KOPT-K1 (cell line): ENCODE measurements around the gene SEMA7A.

Source experiments
- H3K27ac ChIP-seq: fragments of 200-600 bp; sonication (generic); 2 replicates; pipeline ENCODE4 v1.5.1; 2016; ENCODE audit warnings: antibody characterized with exemption, mild to moderate bottlenecking, low read depth, low read length; ENCODE audit not compliant: poor library complexity, severe bottlenecking
- H3K36me3 ChIP-seq: fragments of 200-600 bp; sonication (generic); 2 replicates; pipeline ENCODE4 v1.5.1; 2017; ENCODE audit warnings: antibody characterized with exemption, mild to moderate bottlenecking, low read length, moderate library complexity; ENCODE audit not compliant: insufficient read depth
- H3K9me3 ChIP-seq: fragments of 200-600 bp; sonication (generic); 2 replicates; pipeline ENCODE4 v1.5.1; 2017; ENCODE audit warnings: antibody characterized with exemption, low read length, mild to moderate bottlenecking; ENCODE audit not compliant: insufficient read depth, poor library complexity, severe bottlenecking

The SEMA7A gene

DNA sequence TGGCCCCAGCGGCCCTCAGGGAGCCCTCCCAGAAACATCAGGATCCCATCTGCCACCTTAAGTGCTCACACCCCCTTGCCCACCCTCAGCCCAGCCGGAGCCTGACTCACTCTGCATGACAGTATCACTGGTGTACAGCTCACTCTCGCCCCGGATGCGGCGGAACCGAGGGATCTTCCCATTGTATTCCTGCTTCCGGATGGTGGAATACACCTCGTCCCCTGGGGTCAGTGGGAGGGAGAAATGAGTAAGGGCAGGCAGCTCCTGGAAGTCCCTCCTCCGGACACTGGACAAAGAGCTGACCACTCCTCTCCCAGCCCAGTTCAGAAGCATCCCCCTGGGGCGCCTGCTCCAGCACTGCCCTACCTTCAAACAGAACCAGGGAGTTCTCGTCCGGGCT, 16.5 kb downstream of the SEMA7A start:
- Histone ChIP-seq H3K9me3 (no peaks in the 10 kb centered on the region), H3K36me3 (peaks cover 72% of the 10 kb centered on the region), H3K27ac (peak overlapping the region; percentile 72)

GRCh38 chr15:74415966-74416916, 17.5 kb downstream of the SEMA7A start:
- peaks cover 81% of the 10 kb centered on the region for H3K36me3 ChIP-seq
- peak overlapping the region; percentile 72 for H3K27ac ChIP-seq

DNA sequence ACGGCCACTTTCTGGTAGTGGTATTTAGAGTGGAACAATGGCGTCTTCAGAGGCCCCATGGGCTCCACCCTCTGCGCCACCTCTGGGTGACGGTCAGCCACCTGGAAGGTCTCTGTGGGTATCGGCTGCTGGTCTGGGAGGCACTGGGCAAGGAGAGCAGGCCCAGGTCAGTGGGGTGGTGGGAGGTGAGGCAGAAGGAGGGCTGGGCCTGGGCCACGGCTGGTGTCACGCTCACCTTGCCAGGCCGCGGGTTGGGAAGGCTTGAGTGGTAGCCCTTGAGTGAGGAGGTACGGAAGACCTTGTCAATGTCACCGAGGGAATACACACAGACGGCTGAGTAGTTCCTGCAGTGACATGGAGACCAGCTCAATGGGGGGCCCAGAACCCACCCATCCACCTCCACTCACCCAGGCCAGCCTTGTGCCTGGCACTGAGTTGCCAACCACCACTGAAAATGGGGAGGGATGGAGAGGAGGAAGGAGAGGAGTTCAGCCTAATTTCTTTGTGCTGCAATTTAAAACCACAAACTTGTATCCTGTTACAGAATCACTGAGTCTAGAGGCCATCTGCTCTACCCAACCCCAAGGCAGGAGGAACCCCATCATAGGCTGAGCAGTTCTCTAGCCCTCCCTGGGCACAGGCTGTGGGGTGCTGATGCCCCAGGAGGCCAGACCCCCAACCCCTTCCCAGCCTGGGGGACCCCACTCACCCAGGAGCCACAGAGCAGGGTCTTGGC, 19.0 kb downstream of the SEMA7A start:
- H3K36me3 ChIP-seq, result peaks cover 96% of the 10 kb centered on the region
- peak overlapping the region; percentile 72 for H3K27ac ChIP-seq
- no peaks in the 10 kb centered on the region for H3K9me3 ChIP-seq

More at GRCh38 chr15:74415966-74416916, 17.5 kb downstream of the SEMA7A start:
- H3K9me3 ChIP-seq, result no peaks in the 10 kb centered on the region

DNA sequence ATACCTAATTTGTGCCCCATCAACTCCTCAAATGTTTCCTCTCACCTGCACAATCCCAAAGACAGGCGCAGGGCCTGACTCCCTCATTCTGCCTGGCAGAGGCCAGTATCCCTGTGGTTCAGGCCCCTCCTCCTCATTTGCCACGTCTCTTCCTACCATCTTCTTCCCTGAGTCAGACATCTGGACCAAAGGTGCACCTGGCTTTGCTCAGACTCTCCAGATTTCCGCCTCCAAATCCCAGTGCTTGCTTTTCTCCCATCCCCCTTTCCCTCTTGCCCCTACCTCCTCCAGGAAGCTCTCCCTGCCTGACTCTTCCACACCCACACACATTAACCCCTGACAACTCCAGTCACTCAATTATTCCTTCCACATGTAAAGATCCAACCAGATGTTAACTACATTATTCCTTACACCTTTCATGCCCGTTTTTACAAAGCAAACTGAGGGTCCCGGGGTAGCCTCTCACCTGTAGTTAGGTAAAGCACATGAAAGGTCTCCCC, 19.6 kb downstream of the SEMA7A start:
- no peaks in the 10 kb centered on the region for H3K9me3 ChIP-seq
- peaks cover 96% of the 10 kb centered on the region for H3K36me3 ChIP-seq
- H3K27ac ChIP-seq, result peak overlapping the region; percentile 72

DNA sequence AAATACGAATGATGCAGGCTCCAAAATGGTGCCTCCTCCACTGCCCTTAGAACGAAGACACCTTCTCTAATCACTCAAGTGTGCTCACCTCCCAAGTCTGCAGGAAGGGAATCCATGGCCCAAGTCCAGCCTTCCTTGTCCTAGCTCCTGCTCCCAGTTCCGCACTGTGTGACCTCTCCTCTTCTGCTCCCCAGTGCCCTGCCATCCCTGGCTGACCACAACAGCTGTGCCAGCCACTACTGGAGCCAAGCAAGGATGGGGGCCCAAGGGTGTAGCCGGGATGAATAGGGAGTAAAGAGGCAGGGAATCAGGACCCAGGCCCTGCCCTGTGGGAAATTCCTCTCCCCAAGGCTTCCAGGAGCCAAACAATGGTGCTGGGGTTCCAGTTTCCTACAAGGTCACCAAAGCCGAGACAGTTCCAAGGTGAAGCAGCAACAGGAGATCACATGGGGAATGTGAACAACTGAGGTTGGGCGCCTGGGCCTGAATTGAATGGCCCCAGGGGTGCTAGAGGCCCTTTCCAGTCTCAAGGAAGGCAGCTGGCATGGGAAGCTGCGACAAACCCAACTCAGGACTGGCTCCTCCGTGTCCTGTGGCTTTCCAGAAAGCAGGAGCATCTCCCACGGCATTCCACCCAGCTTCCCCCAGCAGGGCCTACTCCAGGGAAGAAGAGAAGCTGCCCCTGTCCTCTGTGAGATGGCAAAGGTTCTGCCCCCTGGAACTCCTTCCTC, 20.2 kb downstream of the SEMA7A start:
- Histone ChIP-seq H3K9me3 (no peaks in the 10 kb centered on the region), H3K27ac (peak overlapping the region; percentile 24), H3K36me3 (peaks cover 96% of the 10 kb centered on the region)

DNA sequence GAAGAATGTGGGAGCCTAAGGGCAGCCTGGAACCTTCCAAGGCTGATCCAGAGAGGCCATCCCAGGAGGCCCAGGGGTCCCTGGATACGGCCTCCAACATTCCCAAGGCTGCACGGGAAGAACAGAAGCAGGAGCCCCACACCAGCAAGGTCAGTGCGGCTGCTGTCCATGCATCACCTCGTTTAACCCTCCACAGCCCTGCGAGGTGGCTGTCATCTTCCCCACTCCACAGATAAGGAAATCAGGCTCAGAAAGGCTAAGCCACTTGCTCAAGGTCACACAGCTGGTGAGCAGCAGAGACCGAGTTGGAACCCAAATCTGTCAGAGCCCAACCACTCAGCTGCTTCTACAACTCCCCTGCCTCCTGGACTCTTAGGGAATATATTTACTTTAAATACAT, 21.6 kb downstream of the SEMA7A start:
- Histone ChIP-seq H3K36me3 (peaks cover 89% of the 10 kb centered on the region), H3K27ac (no peak overlapping the region), H3K9me3 (no peaks in the 10 kb centered on the region)

DNA sequence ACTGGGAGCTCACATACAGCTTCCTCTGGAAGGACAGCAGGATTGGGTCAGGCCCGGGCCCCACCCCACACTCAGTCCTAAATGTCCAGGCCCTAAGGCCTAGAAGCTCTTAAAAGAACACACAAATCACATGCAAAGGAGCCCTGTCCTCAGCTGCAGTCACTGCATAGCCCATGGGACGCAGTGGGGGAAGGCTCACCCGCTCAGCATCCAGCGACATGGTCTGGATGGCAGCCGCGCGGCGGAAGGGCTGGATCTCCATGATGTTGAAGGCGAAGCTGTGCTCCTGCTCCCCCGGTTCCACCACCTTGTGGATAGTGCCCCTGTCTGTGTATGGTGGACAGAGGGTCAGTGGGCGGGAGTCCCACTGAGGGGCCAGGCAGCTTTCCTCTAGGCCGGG, 22.1 kb downstream of the SEMA7A start:
- no peaks in the 10 kb centered on the region for H3K9me3 ChIP-seq
- peaks cover 89% of the 10 kb centered on the region for H3K36me3 ChIP-seq
- H3K27ac ChIP-seq, result no peak overlapping the region

DNA sequence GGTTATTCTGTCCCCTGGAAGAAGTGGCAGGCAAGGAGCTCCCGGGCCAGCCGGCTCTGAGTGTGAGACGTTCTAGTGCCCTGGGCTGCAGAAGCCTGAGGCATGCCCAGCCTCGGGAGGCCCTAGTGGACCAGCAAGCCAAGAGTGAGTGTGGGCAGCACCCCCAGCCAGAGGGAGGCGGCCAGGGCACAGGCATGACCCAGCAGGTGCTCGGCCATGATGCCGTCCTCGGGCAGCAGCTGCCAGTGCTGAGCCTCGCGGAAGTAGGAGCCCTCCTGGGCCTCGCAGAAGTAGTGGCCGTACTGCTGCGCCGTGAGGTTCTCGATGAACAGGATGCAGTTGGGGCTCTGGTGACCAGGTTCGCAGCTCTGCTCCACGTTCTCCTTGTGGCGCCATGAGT, 23.3 kb downstream of the SEMA7A start:
- H3K27ac ChIP-seq, result no peak overlapping the region
- no peaks in the 10 kb centered on the region for H3K9me3 ChIP-seq
- peaks cover 79% of the 10 kb centered on the region for H3K36me3 ChIP-seq

GRCh38 chr15:74409225-74409624, 24.5 kb downstream of the SEMA7A start:
- Histone ChIP-seq H3K27ac (no peak overlapping the region), H3K9me3 (no peaks in the 10 kb centered on the region), H3K36me3 (peaks cover 66% of the 10 kb centered on the region)

GRCh38 chr15:74408815-74409214, 24.9 kb downstream of the SEMA7A start:
- Histone ChIP-seq H3K9me3 (no peaks in the 10 kb centered on the region), H3K27ac (peak overlapping the region; percentile 10)

GRCh38 chr15:74408385-74408784, 25.4 kb downstream of the SEMA7A start:
- Histone ChIP-seq H3K27ac (peak overlapping the region; percentile 10), H3K36me3 (peaks cover 58% of the 10 kb centered on the region), H3K9me3 (no peaks in the 10 kb centered on the region)

More at GRCh38 chr15:74408815-74409214, 24.9 kb downstream of the SEMA7A start:
- peaks cover 62% of the 10 kb centered on the region for H3K36me3 ChIP-seq

DNA sequence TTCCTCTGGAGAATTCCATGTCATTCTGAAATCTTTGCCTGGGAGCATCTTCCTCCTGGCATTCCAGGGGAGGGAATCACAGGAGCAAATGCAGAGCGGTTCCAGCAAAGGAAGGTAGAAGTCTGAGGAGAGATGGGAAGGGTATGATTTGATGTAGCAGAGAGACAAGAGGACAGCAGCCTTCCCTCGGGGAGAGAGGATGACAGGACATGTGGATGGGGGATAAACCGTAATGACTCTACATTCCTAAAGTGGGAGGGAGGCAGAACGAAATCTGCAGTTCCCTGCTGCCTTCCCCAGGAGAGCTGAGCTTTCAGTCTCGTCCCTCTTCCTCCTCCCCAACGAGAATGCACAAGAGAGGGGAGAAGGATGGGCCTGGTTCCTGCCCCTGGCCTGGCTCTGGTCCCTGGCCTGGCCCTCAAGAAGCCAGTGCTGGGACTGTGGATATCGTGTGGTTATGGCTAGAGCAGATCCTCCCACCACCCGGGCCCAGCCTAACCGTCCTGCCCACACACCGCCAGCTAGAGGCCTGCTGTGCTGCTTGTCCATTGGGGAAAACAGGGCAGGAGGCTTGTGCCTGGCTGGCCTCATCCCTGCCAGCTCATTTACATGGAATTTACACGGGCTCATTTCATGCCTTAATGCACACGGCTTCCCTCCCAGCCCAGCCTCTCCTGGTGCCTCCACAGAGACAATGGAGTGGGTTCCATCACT, 26.6 kb downstream of the SEMA7A start:
- peak overlapping the region; percentile 16 for H3K27ac ChIP-seq
- H3K36me3 ChIP-seq, result peaks cover 45% of the 10 kb centered on the region
- H3K9me3 ChIP-seq, result no peaks in the 10 kb centered on the region

DNA sequence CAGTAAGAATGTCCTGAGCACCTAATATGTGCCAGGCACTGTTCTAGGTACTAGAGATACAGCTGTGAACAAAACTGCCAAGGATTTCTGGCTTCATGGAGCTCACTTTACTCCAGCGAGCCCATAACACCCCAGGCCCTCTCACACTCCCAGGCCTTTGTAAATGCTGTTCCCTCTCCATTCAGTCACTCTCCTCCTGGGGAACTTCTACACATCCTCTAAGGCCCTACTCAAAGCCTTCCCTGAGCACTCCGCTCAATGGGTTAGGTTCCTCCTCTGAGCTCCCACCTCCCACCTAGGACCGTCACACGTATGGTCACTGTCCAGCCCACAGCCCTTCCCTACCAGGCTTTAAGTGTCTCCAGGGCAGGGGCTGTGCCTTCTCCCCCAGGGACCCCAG, 27.2 kb downstream of the SEMA7A start:
- H3K27ac ChIP-seq, result peak overlapping the region; percentile 16

DNA sequence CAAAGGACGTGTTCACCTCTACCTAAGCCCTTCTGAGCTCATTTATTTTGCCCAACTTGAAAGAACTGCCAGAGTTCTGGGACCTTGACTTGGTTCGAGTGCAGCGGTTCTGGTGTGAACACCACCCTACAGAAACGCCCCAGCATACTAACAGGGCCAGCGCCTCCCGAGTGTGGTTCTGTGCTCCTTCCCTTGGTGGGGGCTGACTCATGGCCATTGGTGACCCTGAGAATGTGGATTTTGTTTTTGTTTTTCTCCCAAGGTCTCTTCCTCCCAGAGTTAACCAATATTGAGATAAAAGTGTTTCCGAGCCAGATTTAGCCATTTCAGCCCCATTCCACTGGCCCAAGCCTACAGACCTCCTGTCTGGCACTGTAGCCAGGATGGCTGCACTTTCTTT, 27.9 kb downstream of the SEMA7A start:
- Histone ChIP-seq H3K27ac (peak overlapping the region; percentile 35), H3K9me3 (no peaks in the 10 kb centered on the region), H3K36me3 (peaks cover 32% of the 10 kb centered on the region)

More for the DNA sequence above, 27.2 kb downstream of the SEMA7A start:
- Histone ChIP-seq H3K36me3 (peaks cover 39% of the 10 kb centered on the region), H3K9me3 (no peaks in the 10 kb centered on the region)
